Bronchial epithelial cell (primary cell): ENCODE measurements around the gene CTXN1. TPM values are rescaled to one million over a fixed set of nuclear protein-coding genes. Genes with fewer than 3 reads are reported as not detected.

ENCODE experiments used
- DNase-seq: peaks from one replicate; pipeline ENCODE4 v3.0.0-alpha.2; 2010; ENCODE audit warnings: low read depth
- FAIRE-seq: peaks from 2 replicates; lab custom pipeline; 2011; peaks lifted over from hg19 to GRCh38; lab: Jason Lieb, UNC
- H3K27me3 ChIP-seq: 2 replicates; pipeline ENCODE4 v1.5.1; 2011; ENCODE audit warnings: low read length; ENCODE audit not compliant: control insufficient read depth, insufficient read depth
- H3K36me3 ChIP-seq: 2 replicates; pipeline ENCODE4 v1.5.1; 2011; ENCODE audit warnings: low read length; ENCODE audit not compliant: control insufficient read depth, insufficient read depth
- H3K4me3 ChIP-seq: 2 replicates; pipeline ENCODE4 v1.5.1; 2011; ENCODE audit warnings: mild to moderate bottlenecking, low read depth, low read length, control low read depth
- total RNA-seq: library from RNA; depleted of rRNA; stranded (reverse); fragments of >200 nt; gene quantifications from 2 replicates; pipeline ENCODE4 v1.2.1, GENCODE V29; 2014
- TF ChIP-seq, protein P1 (sequence below): IDR thresholded peaks from 2 replicates; pipeline ENCODE4 v1.5.1; 2011; ENCODE audit warnings: mild to moderate bottlenecking, moderate library complexity, low read length, control low read depth, inconsistent platforms; ENCODE audit not compliant: insufficient read depth, severe bottlenecking

Gene CTXN1
- total RNA-seq, 1 donor from 2014 or later = 0.26 TPM

DNA sequence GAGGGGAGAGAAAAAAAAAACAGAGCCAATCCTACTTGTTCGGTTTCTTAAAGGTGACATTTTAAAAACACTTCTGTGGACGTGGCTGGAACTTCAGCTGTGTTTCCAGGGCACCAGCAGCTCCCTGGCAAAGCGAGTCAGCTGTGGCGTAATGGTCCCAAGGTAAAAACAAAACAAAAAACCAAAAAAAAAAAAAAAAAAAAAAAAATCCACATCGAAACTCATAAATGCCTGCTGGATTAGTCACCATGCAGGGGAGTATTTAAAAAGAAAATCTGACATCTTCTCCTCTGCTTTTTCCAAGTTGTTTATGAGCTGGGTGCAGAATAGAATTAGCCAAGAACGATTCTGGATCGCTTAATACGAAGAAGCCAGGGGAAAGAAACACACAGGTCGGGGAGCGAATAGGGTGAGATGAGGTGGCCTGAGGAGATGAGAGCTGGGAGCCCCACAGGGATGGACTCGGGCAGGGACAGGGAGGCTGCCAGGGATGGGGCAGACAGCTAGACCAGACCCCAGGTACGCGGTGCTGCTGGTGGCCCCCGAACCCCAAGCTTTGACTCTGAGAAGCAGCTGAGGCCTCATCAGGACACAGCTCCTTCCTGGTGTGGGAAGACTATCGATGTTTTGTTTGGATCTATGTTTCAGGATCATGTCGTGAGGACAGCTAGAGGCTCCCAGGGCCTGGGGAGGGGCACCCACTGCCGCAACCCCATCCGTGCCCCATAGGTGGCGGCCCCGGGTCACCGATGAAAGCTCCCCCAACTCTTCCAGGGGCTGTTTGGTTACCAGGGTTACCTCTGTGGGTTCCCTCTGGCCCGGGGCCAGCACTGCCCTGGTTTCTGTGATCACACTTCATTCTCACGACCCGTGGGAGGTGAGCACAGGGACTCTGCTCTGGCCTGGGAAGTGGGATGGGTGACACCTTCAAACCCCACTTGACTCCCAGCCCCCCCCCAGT lies 3.1 kb upstream of the CTXN1 start:
- TF ChIP-seq, protein P1, sequence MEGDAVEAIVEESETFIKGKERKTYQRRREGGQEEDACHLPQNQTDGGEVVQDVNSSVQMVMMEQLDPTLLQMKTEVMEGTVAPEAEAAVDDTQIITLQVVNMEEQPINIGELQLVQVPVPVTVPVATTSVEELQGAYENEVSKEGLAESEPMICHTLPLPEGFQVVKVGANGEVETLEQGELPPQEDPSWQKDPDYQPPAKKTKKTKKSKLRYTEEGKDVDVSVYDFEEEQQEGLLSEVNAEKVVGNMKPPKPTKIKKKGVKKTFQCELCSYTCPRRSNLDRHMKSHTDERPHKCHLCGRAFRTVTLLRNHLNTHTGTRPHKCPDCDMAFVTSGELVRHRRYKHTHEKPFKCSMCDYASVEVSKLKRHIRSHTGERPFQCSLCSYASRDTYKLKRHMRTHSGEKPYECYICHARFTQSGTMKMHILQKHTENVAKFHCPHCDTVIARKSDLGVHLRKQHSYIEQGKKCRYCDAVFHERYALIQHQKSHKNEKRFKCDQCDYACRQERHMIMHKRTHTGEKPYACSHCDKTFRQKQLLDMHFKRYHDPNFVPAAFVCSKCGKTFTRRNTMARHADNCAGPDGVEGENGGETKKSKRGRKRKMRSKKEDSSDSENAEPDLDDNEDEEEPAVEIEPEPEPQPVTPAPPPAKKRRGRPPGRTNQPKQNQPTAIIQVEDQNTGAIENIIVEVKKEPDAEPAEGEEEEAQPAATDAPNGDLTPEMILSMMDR = peak; percentile 54
- no peaks in the 10 kb centered on the region for H3K27me3 ChIP-seq
- DNase-seq = peak; percentile 47
- no peak for FAIRE-seq
- peaks cover 24% of the 10 kb centered on the region for H3K36me3 ChIP-seq
- H3K4me3 ChIP-seq = no peak overlapping the region

DNA sequence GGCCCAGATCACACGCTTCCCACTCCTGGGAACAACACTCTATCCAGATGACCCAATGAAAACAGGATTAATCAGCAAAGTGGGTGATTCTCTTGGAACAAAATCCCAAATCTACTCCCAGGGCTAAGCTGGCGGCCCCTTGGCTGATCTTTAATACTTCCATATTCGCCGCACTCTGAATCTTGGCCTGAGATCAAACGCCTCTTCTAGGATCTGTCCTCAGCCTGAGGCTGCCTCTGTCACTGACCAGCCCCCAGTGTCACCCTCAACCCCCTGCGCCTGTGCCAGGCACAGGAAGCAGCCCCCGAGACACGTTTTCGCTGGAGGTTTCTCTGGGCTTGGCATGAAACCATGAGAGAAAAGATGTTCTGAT lies 2.4 kb upstream of the CTXN1 start:
- TF ChIP-seq, protein P1 = no peak
- FAIRE-seq (no peak), DNase-seq (no peak)
- Histone ChIP-seq H3K4me3 (no peak overlapping the region), H3K27me3 (no peaks in the 10 kb centered on the region), H3K36me3 (peaks cover 17% of the 10 kb centered on the region)

DNA sequence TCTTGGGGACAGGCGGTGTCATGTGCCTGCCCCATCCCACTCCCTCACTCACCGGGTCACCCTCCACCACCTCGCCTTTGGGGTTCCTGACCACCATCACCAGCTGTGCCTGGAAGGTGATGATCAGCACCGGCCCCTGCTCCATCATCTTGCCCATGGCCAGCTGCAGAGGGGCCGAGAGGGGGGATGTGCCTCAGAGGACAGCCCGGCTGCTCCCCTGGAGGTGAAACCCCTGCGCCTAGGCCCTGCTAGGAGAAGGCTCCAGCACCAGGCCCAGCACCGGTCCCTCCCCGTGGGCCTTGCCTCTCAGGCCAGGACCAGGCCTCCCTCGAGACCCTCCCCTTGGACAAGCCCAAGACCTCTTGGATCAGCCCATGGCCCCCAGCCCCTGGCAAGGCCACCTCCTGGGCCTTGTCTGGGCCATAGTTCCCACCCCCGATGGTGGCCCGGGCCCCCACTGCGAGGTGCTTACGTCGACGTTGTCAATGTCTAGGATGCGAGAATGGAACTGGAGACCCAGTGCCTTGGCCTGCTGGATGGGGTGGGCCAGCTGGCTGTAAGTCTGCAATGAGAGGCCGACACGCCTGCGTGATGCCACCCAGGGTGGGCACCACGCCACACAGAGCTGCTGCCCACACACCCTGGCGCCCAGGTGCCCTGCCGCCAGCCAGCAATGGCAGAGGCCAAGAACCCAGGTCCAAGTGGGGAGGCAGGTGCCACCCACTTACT lies 1.8 kb upstream of the CTXN1 start:
- TF ChIP-seq, protein P1 = no peak
- DNase-seq (no peak), FAIRE-seq (no peak)
- Histone ChIP-seq H3K4me3 (no peak overlapping the region), H3K27me3 (no peaks in the 10 kb centered on the region), H3K36me3 (peaks cover 12% of the 10 kb centered on the region)

DNA sequence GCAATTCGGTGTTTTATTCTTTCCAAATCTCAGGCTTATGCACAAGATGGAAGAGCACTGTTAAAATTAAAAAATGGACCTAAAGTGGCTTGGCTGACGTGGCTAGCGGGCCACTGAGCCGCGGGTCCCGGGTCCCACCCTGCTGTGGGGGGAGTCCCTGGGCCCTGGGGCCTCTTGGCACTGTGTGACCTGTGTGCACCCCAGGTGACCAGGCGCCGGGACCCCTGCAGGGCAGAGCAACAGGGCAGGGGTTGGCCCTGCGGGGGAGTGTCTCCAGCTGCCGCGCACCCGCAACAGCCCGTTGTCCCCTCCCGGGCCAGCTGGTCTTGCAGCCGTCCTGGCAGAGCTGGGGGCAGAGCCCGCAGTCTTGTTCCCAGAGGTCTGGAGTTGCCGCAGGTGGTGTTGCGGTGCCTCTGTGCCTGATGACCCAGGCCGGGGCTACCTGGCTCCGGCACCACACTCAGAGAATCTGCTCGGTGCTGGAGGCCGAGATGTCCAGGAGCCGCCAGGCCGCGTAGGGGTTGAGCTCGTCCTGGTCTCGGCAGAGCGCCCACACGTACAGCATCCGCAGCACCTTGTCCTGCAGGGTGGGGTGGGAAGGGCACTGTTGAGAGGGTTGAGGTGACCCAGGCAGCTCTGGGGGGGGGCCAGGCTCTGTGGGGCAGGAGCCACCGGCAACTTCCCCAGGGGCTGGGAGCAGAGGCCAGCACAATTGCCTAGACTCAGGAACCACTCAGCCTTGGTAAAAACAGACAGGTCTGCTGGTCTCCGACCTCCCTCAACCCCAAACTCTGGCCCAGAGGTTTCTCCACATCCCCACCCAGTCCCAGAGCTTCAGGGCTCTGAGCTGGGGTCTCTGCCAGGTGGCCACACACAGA lies 1.0 kb upstream of the CTXN1 start:
- Histone ChIP-seq H3K27me3 (no peaks in the 10 kb centered on the region), H3K36me3 (peaks cover 12% of the 10 kb centered on the region)
- FAIRE-seq = no peak

More for the DNA sequence above, 1.0 kb upstream of the CTXN1 start:
- no peak overlapping the region for H3K4me3 ChIP-seq
- TF ChIP-seq, protein P1 = no peak
- DNase-seq = no peak
